SKM-1 treated with dmso at 0.1 percent for 144 hours (cell line): Measurements from ENCODE around the gene KRCC1.

ENCODE experiments used
- DNase-seq: peaks from one replicate; lab custom pipeline; 2025; ENCODE audit not compliant: unreplicated experiment; lab: John Stamatoyannopoulos, UW

Gene KRCC1

DNA sequence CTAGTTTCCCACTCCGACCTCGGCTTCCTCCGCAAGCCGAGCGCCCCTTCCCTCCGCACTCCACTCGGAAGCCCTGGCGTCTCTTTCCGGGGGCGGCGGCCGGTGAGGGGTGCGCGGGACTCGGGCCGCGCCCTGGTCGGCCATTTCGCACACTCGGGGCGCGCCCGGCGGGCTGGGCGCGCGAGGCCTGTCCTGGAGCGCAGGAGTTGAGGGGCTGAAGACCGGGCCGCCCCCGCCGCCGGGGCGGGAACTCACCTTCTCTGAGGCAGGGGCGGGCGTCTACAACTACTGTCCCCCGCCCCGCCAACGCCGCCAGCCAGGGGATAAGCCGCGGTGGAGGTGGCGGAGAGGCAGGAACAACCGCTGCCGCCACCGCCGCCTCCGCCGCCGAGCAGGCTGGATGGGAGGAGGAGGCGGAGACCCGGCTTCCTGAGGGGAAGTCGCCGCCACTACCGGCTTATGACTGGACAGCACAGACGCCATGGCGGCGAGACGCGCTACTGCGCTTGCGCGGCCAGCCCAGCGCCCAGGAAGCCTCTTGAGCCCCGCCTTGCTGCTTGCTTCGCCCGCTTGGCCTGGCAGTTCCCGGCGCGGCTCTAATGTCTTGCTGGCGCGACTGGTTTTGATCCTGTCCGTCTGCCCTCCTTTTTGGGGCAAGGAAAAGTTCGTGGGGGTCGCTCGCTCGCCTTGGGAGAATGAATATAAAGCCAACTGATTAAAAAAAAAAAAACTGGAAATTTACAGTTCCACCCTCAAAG, at the start of gene KRCC1:
KRCC1 (minus strand) TSS at position 413 of the 758 bp plus-strand sequence. CDS start 27,220 bp downstream, outside the sequence.
- DNase-seq, result peak; percentile 94

DNA sequence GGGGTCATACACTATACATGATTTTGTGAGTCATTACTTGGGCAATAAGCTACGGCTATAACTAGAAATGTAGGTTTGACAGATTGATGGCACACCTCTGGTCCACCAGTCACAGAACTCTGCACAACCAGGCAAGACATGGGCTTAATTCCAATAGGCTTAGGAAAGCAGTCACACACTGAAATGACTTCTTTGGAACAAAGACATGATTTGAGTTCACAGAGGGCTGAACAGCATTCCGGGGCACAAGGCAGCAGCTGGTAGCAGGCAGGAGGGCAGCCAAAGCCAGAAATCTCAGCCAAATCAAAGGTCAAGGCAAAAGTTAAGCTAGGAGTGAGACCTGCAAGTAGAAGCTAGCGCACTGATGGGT, 44.9 kb upstream of the KRCC1 start:
- no peak for DNase-seq

DNA sequence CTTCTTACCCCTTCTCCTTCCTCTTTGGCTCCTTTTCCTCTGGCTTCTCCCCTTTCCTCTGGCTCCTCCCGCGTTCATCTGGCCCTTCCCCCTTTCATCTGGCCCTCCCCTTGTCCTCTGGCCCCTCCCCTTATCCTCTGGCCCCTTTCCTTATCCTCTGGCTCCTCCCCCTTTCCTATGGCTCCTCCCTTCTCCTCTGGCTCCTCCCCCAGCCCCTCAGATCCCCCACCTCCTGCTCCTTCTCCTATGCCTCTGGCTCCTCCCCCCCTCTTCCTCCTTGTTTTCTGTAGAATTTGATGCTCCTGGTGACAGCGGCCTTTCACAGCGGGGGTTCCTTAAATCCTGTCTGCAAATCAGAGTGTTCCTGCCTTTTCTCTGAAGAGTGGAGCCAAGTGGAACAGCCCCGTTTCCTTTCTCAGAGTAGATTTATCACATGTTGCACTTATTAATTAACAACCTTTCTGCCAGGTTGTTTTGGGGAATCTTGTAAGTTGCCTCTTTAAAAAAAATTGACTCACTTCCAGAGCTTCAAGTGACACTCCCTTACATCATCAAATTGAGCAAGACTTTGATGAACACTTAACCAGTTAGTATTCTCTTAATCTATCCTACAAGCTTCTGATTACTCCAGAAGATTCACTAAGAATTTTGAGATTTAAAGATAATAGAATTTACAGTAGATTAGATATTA, 44.4 kb upstream of the KRCC1 start:
- DNase-seq, result no peak

DNA sequence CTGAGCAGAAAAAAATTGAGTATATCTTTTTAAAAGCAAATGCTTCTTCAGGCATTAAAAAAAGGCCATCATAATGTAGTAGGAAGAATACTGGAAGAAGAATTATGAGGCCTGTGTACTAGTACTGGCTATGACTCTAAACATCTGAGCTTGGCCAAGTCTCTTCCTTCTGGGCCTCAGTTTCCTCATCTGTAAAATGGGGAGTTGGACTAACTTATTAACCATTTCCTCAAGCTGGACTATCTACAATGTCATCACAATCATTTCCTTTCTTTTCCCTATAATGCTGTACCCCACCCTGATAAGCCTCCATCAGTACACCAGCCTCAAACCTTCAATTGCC, 42.9 kb upstream of the KRCC1 start:
- no peak for DNase-seq

DNA sequence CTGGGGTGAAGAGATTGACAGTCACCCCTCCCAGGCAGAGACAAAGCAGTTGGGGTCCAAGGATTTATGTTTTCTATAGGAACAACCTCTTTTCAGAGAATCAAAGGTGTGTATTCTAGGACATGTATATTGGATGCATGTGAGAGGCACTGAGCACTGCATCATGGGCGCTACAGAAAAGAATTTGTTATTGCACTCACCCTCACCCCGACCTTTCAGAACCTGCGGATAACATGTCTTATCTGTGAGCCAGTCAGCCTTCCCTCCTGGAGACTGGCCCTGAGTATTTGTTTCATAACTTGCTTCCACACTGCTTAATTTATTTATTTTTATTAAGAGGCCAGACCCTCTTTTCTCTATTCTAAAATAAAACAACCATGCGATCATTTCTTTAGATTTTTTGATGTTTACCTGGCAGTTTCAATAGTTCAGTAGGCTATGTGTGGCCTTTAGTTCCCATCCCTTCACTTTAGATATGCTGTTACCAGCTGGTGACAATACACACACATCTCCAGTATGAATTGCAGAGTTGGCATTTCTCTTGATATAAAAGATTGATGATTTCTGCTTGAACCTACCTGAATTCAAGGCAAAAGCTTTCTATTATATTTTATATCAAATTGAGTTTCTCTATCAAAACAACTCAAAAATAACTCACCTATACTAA, 42.4 kb upstream of the KRCC1 start:
- no peak for DNase-seq

DNA sequence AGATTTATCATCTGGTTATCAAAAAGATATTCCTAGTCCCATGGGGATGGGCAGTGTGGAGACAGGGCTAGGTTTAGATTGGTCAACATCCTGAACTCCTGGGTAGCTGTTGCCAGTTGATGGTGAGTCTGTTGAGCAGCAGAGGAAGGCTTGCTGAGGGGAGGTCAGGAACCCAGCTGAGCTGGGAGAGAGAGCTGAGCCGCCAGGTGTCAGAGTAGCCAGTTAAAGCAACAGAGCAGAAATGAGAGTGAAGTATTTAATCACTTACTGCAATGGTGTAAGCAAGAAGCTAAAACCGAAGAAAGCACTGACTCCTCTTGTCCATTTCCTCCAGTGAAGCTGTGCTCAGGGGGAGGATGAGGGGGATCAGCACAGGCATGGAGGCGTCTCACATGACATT, 41.6 kb upstream of the KRCC1 start:
- no peak for DNase-seq

DNA sequence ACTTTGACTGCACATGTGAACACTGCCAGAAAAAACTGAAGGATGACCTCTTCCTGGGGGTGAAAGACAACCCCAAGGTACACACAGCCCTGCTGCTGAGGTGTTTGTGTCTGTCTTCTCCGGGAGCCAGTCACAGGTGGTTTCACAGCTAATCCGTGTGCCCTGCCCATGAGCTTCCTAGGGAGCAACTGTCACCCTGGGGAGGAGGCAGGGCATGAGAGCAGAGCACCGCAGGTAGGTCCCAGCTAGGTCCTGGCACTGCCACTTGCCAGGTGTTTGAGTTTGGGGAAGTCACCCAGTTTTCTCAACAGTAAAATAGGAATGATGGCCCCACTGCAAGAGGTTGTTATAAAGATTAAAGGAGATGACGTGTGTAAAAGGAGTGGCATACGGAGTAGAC, 41.1 kb upstream of the KRCC1 start:
- no peak for DNase-seq

DNA sequence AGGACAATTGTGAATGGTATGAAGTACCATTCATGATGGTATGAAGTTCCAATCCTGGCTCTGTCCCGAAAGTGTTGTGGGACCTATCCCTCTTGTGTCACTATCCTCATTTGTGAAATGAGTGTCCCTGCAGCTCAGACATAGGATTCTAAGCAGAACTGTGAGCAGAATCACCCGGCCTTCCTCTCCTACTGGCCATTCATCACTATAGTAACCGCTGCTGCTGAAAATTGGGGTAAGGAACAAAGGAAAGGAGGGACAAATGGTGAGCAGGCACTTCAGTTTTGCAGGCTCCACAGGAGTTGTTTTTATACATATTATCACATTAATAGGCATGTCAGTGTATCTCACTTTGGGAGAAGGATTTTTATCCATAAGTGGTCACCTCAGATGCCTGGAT, 39.4 kb upstream of the KRCC1 start:
- DNase-seq, result no peak

DNA sequence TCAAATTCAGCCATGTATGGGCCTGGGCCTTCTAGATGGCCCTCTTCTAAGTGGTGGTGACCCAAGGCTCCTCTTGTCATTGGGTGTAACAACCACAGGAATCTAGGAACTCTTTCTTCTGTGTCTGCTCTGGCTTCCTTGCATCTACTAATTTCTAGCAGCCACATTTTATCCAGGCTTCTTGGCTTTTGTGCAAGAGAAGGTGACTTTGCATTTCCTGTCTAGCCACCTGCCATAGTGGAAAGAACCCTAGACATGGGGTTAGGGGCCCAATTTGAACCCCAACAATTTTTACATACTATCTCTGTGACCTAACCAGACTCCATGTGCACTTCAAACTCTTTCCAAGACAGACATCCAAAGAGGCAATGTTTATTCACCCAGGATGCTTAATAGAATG, 37.2 kb upstream of the KRCC1 start:
- DNase-seq, result no peak

DNA sequence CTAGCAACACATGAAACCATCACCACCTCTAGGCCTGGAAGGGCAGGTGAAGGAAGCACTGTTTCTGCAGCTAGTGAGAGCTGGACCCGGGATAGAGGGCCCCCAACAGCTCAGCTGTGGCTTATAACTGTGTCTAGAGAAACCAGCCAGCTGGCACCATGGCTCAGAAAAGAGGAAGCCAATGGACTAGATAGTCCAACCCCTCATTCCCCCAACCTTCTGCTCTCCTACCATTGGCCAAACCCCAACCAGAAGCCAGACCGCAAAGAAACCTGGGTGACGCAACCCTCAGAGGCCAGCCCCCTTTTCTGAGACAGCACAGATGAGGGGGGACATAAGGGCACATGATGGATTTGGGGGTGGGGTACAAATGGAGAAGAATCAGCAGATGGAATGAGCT, 36.4 kb upstream of the KRCC1 start:
- peak; percentile 76 for DNase-seq

DNA sequence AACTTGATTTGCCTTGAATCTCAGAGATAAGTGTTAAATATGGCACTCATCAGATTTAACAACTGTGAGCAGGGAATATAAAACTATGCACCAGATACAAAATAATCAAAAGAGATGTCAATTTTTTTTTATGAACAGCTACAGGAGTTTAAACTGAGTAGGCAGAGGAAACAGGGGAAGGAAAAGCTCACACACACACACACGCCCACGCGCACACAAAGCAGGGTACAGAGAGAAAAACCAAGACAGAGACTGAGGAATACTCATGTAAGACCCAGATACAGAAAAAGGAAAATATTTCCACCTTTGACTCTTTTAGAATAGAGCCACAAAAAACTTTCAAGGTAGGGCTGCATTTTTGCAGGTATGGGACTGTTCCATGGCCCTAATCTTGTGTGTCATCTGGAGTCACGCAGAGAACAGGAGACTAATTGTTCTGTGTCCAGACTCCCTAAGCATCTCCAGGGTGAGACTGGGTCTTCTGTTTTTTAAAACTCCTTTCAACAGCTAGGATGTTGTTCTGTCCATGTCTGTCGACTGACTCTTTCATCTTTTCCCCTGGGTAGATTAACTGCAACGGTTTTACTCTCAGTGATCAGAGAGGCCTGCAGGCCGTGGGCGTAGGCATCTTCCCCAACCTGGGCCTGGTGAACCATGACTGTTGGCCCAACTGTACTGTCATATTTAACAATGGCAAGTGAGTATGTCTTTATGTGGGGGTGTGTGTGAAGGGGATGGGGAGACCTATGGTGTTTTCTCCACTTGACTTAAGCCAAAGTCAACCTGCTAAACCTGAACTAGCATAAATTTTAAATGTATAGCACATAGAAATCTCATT, 35.1 kb upstream of the KRCC1 start:
- DNase-seq, result no peak

DNA sequence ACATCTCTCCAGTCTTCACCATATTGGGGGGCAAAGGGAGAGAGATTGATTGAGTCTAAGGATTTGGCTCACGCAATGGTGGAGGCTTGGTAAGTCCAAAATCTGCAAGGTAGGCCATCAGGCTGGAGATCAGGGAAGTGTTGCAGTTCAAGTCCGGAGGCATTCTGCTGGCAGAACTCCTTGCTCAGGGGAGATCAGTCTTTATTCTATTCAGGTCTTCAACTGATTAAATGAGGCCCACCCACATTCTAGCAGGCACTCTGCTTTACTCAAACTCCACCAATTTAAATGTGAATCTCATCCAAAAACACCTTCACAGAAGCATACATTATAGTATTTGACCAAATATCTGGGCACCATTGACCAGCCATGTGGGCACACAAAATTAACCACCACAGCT, 33.4 kb upstream of the KRCC1 start:
- DNase-seq, result no peak

DNA sequence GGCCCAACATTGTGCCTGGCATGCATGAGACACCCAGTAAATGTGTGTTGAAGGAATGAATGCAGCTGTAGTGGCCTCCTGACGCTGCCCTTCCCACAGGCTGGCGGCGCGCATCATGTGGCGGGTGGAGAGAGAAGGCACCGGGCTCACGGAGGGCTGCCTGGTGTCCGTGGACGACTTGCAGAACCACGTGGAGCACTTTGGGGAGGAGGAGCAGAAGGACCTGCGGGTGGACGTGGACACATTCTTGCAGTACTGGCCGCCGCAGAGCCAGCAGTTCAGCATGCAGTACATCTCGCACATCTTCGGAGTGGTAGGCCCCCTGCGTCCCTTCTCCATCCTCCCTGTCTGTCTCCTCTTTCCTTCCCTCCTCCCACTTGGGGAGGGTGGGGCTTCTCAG, 32.2 kb upstream of the KRCC1 start:
- DNase-seq, result no peak

DNA sequence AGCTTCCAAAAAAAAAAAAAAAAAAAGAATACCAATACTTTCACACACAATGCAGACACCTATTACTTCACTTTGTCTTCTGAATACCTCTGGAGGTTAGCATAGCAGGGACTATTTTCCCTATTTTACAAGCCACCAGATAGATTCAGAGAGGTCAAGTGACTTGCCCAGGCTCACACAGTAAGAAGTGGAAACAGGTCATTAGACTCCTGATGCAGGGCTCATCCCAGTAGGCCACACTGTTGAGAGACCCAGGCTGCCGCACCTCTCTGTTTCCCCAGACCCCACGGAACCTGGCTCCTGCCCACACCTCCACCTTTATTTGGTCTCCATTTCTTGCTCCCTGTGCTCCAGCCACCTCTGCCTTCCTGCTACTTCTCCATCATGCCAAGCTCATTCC, 31.5 kb upstream of the KRCC1 start:
- no peak for DNase-seq

DNA sequence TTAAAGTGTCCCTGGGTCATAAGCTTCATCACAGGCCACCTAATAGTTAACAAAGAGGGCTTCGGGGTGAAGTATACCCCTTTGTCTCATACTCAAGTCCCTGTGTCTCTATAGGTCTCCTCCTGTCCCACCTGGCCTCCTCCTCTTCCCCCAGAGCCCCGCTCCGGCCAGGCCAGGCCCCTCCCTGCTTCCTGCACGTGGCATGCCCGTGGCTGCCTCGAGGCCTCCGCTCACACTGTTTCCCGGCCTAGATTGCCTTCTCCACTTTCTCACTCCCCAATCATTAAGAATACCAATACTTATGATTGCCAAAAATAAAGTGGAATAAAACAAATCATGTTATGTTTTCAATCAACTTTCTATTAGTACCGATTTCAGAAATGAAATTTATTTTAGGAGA, 30.8 kb upstream of the KRCC1 start:
- no peak for DNase-seq

DNA sequence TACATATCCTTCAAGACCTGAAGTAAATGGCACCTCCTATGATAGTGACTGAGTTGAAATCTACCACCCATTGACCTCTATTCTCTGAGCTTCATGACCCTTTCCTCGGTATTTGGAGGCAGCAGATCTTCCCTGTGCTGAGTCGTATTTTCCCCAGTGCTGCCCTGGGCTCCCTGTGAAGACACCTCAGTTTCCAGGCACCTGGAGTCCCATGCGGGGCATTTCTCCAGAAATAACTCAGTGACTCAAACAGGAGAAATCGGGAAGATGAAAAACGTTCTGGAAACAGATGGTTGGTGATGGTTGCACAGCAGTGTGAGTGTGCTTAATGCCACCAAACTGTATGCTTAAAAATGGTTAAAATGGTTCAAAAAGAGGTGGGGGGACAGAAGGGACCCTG, 30.0 kb upstream of the KRCC1 start:
- DNase-seq, result no peak

DNA sequence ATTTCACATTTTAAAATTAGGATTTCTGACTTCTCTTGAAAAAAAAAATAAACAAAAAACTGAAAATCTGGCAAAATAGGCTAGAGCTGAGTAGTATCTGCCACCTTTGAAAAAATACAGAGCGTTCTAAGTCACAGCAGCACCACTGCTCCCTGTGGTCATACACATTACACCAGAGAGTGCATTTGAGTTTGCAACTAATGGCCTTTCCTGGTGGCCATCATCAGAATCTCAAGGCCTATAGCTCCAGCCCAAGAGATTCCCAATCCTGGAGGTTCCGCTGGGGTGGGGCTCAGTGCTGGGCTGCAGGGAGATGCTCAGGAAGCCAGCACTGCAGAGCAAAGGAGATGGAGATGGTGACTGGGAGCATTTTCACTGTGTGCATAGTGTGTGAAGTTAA, 29.5 kb upstream of the KRCC1 start:
- DNase-seq, result no peak

DNA sequence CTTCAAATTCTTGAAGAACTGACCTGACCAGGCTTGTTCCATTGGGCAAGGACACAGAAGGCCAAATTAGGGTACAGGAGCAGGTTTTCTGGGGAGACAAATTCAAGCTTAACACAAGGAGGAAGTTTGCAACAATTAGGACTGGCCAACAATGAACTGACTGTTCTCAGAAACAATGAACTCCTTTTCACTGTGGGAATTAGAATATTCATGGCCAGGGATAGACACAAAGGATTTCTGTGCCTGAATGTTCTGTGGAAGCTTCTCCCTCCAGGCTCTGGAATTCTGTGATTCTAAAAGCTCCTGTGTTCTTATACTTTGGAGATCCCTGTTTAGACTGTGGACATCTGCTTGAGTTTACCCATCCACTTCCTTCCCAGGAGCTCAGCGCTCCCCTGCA, 27.2 kb upstream of the KRCC1 start:
- DNase-seq, result no peak

DNA sequence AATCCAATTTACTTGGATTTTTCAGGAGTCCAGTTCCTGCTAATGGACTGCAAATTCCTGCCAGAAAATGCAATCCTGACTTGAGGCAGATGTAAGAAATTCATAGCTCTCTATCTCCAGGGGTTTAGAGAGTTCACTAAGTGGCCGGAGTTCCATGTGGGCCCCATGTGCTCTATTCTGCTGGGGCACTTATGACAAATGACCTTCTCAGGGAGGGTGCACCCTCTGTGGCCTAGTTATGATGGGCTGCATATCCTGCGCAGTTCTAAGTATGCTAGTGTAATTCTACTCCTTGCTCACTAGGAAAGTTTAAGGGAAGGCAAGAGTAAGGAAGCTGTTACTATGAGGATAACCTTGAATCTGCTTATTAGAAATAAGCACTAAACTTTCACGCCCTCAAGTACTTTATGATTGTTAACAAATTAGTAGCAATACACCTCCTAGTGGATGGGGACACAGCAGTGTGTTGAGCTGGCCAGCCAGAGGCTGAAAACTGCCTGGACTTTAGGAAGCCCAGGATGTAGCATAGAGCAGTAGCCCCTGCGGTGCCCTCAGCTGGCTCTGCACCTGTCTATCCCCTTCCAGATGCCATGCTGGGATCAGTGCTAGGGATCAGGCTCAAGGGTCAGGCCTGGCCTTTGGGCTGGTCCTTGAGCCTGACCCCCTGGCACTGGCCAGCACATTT, 26.5 kb upstream of the KRCC1 start:
- no peak for DNase-seq

DNA sequence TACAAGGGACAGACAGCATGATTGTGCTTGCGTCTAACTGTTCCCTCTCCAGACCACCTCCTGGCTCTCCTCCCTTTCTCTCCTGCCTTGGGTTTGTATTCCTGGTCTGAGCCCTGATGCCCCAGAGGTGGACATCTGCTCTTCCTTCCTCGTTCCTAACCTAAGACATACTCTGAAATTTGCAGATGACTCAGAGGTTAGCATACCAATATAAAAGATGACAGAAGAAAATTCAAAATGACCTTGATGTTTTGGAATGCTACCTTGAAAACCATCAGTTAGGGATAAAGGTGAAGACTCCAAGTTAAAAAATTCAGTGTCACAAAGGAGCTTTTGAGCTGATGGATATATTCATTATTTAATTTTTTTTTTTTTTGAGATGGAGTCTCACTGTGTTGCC, 25.0 kb upstream of the KRCC1 start:
- no peak for DNase-seq

DNA sequence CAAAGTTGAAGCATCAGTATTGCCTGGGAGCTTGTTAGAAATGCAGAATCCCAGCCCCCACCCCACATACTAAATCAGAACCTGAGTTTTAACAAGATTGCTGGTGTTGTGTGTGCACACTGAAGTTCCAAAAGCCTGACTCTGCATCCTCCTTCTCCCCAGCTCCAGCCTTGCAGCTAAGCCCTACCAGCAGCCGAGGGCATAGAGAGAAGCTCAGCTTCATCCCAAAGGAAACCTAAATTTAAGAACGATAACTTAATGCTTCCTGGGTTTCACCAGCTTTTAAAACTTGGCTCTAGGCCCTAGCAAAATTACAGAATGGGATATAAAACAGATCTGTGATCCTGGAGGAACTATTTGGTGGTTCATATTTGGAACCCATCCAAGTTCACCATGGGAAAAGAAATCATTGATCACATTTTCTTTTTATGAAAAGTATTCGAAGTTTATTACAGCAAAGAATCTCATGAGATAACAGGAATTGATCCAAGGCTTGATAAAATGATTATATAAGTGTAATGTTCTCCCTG, 23.1 kb upstream of the KRCC1 start:
- no peak for DNase-seq
